GM18868 (cell line): Measurements from ENCODE around the gene VKORC1L1.
"Not testable (repeated sequence)": the region's sequence is repeated elsewhere in the genome, so short reads cannot be mapped to it uniquely, and the experiment has no call there.

Source experiments
- ATAC-seq: cut with Tn5 transposase; IDR thresholded peaks from one replicate; pipeline ENCODE4 v1.9.1; 2021; ENCODE audit warnings: mild to moderate bottlenecking, moderate library complexity; ENCODE audit not compliant: unreplicated experiment

VKORC1L1 gene

DNA sequence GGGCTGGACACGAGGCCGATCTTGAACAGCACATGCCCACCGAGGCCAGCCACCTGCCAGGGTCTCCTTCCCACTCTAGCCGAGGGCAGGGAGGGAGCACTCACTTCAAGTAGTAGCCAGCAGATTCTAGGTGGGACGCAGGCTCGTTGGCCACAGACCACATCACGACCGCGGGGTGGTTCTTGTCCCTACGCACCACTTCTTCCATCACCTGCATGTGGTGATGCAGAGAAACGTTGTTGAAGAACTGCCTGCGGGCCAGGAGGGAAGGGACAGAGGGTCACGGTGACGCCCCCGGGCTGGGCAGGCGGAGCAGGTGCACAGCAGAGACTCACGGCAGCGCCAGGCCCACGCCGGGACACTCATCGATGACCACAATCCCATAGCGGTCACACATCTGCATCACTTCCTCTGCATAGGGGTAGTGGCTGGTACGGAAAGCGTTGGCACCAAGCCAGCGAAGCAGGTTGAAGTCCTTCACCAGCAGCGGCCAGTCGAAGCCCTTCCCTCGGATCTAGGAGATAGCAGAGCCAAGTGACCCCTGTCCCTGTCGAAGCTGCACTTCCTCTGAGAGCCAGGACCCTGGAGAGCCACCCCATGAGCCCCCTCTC is 101.4 kb downstream of the VKORC1L1 start:
- no peak for ATAC-seq

DNA sequence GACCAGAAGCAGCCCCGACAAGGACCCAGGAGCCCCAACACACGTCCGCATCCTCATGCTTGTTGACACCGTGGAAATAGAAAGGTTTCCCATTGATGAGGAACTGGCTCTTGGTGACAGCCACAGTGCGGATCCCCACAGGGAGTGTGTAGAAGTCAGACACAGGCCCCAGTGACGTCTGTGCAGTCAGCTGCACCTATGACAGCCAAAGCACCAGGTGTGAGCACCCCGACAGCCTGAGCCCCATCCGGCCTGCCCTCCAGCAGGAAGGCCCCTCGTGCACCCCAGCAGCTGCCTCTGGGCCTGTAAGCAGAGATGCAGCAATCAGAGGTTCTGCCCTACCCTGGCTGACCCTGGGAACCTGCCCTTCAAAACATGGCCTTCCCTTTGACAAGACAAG is 102.0 kb downstream of the VKORC1L1 start:
- no peak for ATAC-seq

DNA sequence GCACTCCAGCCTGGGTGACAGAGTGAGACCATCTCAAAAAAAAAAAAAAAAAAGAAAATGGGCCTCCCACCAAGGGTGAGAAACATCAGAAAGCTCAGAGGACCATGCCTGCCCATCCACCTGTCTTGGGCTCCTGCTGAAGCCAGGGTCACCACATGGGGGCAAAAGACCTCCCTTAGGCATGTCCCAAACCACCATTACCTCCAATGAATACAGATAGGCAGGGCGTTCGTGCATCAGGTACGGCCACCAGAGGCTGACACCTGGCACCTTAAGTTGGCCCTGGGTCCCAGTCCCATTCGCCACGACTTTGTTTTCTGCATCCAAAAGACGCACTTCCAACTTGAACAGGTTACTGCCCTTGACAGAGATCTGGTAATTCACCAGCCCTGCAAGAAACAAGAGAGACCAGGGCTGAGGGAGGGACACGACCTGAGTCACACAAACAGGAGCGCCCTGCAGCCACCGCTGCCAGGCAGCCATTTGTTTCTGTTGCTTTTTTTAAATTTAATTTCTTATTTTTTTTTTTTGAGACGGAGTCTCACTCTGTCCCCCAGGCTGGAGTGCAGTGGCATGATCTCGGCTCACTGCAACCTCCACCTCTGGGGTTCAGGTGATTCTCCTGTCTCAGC is 103.1 kb downstream of the VKORC1L1 start:
- ATAC-seq: no peak

DNA sequence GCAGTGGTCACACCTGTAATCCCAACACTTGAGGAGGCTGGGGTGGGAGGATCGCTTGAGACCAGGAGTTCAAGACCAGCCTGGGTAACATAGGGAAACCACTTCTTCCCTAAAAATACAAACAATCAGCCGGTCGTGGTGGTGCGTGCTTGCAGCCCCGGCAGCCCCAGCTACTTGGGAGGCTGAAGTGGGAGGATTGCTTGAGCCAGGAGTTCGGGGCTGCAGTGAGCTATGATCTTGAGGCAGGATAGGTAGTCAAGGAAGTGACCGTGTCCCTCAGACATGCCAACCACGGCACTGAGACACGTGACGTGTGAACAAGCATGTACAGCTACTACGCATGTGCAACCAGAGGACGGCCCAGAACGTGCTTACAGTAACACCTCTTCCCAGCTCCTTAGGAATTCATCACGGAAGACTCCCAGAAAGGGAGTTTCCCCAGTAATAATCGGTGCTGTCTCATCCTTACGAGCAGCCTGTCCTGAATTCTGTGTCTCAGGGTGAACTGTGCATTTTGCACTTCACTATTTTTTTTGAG is 103.9 kb downstream of the VKORC1L1 start:
- no peak for ATAC-seq

DNA sequence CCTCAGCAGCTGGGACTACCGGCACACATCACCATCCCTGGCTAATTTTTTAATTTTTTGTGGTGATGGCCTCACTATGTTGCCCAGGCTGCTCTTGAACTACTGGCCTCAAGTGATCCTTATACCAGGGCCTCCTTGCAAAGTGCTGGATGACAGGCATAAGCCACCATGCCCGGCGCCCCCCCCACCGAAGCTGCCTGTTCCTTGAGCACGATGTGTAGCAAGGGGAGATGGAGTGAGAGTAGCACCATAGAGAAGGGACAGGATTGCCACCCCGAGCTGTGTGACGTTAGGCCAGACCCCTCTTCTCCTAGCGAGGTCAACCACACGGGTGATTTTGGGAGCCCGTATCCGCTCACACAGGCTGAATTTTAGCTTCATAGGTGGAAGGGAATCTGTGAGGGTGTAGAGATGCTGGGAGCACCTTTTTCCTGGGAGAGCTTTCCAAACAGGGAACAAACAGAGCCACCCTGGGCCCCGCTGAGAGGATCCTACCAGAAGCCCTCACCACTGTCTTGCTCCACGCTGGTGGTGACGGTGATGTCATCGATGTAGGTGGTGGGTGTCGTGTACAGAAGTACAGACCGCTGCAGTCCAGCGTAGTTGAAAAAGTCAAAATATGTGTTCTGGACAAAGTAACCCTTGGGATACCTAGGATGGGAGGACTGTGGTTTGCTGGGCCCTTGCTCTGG is 106.2 kb downstream of the VKORC1L1 start:
- ATAC-seq: no peak

DNA sequence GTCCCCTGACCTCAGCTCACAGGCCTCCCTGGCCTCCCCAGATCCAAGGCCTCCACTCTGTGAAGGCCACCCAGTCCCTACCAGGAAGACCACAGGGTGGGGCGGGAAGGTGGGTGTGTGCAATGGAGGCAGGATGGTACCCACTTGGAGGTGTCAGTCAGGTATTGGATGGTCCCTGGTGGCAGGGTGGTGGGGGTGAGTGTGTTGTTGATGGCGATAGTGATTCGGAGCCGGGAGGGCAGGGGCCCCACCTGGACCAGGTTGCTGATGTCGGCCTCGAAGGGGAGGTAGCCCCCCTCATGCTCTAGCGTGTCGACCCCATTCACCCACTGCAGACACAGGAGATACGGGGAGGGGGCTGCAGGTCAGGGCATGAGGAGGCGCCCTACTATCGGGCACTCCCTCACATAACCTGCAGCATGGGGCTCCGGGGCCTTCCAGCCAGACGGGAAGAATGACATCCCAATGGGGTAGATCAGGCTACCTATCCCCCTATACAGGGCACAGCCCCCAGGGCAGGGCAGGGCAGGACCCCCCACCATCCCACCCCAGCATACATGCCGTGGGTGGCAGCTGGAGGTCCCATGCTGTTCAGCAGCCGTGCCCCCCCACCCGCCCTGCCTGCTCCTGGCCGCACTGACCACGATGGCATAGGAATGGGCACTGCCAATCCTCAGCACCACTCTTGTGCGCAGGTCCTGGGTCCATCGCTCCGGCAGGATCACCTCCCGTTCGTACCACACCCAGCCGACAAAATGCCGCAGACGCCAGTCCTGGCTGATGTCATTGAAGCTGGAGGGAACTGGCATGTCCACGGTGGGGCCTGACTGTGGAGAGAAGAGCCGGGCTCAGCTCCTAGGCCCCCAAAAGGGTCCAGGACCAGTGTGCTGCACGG is 107.0 kb downstream of the VKORC1L1 start:
- ATAC-seq: no peak

DNA sequence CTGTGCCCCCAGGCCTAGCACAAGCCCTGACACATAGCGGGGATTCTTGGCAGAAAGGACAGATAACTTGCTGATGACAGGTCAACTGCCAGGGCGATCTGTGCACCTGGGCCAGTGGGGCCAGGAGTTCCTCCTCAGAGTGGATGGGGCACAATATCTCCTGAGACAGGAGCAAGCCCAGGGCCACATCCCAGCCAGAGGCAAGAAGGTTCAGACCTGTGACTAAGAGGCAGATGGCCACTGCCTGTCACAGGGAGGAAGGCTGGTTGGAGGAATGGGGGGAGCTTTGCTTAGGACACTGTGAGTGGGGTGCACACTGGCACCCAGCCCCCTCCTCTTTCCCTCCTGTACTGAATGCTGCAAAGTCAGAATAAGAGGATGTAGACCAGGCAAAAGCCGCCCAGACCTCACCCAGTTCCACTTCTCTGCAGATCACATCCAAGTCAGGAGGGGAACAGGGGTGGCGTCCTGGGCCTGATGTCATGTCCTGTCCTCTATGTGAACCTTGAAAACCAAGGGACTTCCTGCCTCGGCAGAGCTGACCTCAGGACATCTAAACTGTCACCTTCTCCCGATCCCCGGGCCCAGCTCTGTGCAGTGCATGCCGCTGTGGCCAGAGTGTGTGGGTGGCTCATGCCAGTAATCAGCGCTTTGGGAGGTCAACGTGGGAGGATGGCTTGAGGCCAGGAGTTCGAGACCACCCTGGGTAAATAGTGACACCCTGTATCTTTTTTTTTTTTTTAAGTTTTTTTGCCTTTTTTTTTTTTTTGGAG is 107.8 kb downstream of the VKORC1L1 start:
- ATAC-seq: peak; percentile 62

DNA sequence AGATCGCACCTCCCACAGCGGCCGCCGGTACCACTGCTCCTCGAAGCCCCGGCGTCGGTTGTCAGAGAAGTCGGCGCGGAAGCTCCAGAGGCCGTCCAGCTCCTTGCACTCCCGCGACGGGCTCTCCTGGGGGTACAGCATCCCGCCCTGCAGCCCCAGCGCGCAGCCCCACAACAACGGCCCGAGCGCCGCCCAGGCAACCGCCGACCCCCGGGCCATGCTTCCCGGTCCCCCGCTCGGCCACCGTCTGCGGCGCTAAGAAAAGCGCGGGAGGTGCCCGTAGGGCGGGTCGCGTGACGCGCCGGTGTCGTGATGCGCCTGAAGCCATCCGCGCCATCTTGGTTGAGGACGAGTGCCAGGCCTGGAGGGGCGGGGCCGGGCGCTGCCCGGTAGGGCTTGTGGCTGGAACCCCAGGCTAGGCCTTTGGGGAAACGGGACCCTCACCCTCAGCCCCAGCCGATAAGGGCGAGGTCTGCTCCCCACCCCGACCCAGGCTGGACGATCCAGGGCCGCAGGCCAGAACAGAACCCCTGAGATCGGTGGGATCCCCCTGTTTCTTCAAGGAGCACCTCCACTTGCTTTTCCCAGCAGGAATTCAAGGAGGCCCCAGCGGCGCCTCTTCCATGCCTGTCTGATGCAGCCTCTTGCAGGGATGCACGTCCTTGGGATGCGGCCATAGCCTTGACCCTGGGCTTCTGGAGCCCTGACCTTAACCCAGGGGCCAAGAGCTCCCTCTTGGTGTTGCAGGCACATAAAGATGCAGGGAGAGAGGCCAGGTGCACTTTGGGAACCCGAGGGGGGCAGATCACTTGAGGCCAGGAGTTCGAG is 109.3 kb downstream of the VKORC1L1 start, which contains the start of gene GUSB:
Gene GUSB (minus strand): TSS at position 249 of the 828 bp plus-strand sequence. CDS start 30 bp downstream, at position 219.
- peak; percentile 89 for ATAC-seq

DNA sequence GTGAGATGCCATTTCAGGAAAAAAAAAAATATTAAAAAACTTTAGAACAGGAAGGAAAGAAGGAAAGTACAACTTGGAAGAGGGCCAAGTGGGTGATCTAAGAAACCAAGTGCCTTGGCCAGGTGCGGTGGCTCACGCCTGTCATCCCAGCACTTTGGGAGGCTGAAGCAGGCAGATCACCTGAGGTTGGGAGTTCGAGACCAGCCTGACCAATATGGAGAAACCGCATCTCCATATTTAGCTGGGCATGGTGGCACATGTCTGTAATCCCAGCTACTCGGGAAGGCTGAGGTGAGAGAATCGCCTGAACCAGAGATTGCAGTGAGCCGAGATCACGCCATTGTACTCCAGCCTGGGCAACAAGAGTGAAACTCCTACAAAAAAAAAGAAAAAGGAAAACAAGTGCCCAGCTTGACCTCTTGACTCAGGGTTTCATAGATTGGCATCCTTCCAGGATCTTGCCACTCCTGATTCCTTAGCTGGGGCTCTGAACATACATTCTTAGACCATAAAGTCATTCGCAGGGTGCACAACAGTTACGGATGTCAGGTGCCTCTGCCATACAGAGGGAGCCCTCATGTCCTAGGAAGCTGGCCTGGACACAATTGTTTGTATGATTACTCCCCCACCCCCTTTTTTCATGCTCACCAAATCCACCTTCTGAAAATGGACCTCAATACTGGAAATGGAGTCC is 111.2 kb downstream of the VKORC1L1 start:
- no peak for ATAC-seq

DNA sequence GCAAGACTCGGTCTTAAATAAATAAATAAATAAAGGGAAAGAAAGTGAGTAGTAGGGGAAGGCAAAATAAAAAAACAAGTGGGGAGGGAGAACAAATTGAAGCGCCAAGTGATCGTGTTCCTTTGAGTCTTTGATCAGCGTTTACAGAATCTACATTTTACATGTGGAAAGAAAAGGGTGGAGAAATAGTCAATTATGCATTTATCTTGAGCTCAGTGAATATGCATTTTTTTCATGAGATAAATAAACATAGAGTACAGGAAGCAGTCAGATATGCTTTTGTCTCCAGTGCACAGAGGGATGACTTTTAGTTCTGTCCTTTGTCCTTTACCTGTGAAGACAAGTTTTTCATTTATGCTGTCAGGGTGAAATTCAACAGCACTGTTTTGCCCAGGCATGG is 115.2 kb downstream of the VKORC1L1 start:
- ATAC-seq: no peak

DNA sequence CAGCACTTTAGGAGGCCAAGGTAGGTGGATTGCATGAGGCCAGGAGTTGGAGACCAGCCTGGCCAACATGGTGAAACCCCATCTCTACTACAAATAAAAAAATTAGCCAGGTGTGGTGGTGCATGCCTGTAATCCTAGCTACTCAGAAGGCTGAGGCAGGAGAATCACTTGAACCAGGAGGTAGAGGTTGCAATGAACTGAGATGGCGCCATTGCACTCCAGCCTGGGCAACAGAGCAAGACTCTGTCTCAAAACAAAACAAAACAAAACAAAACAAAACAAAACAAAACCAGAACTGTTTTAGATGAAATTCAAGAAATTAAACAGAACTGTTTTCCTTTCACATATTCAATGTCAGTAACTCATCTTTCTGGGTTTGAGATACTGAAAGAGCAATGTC is 115.6 kb downstream of the VKORC1L1 start:
- not testable (repeated sequence) for ATAC-seq

DNA sequence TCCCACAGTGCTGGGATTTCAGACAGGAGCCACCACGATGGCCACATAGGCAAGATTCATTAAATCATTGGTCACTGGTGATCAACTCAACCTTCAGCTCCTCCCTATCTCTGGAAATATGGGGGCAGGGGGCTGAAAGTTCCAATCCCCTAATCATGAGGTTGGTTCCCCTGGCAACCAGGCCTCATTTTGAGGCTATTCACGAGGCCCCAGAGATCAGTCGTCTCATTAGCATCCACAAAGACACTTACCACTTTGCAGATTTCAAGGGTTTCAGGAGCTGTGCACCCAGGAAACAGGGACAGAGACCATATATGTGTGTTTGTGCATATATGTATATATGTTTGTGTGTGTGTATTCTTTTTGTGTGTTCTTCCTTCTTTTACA is 116.8 kb downstream of the VKORC1L1 start:
- ATAC-seq: no peak

DNA sequence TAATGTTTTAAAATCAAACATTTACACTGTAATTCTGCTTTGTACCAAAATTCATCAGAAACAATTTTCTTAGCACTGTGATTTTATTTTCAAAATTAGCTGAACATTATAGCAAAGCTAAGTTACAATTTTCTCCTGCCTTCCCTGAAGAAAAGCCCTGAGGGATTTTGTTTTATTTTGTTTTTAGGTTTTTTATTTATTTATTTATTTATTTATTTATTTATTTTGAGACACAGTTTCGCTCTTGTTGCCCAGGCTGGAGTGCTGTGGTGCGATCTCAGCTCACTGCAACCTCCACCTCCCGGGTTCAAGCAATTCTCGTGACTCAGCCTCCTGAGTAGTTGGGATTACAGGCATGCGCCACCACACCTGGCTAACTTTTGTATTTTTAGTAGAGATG is 119.0 kb downstream of the VKORC1L1 start:
- ATAC-seq: not testable (repeated sequence)

DNA sequence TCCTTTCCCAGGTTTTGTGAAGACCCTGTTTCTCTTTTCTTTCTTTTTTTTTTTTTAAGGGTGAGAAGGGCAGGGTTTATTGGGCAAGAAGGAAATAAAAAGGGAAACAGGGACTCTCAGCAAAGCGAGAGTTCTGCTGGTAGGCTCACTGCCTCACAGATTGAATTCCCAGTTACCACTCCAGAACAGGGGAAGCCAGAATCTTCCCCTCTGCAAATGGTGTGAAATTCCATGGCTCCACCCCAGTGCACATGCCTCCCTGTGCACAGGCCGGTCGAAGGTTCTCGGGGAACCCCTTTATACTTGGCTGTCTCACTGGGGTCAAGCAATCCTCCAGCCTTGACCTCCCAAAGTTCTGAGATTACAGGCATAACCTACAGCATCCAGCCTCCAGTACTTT is 119.7 kb downstream of the VKORC1L1 start:
- no peak for ATAC-seq

DNA sequence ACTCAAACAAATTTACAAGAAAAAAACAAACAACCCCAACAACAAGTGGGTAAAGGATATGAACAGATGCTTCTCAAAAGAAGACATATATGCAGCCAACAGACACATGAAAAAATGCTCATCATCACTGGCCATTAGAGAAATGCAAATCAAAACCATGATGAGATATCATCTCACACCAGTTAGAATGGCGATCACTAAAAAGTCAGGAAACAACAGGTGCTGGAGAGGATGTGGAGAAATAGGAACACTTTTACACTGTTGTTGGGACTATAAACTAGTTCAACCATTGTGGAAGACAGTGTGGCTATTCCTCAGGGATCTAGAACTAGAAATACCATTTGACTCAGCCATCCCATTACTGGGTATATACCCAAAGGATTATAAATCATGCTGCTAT is 122.1 kb downstream of the VKORC1L1 start:
- not testable (repeated sequence) for ATAC-seq

DNA sequence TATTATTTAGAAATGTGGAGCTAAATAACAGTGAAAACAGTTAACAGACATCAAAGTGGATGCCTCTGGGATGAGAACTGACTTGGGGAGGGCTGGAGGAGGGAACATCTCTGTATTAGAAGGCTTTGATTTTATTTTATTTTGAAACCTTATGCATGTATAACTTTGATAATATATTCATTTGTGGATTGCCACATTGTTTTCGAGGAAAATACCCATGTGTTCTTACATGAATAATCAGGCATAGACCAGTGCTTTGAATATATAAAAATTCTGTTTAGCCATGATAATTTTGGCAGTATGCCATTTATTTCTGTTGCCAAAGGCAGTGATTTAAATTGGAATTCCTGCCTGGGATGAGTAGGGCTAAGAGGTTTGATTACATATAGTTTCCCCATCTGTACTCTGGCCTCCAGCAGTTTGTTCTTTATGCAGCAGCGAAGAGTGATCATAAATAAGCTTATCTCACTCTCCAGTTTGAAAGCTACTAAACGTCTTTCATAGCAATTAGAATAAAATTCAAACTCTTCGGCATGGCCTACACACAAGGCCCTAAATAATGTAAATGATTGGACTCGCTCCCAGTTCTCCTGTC is 128.0 kb downstream of the VKORC1L1 start:
- not testable (repeated sequence) for ATAC-seq

DNA sequence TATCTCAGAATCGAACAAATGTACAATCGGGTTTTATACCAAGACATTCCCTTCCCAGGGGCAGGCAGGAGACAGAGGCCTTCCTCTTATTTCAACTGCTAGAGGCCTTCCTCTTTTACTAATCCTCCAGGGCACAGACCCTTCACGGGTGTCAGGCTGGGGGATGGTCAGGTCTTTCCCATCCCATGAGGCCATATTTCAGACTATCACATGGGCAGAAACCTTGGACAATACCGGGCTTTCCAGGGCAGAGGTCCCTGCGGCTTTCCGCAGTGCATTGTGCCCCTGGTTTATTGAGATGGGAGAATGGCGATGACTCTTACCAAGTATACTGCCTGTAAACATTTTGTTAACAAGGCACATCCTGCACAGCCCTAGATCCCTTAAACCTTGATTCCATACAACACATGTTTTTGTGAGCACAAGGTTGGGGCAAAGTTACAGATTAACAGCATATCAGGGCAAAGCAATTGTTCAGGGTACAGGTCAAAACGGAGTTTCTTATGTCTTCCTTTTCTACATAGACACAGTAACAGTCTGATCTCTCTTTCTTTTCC is 132.3 kb downstream of the VKORC1L1 start:
- ATAC-seq: not testable (repeated sequence)

DNA sequence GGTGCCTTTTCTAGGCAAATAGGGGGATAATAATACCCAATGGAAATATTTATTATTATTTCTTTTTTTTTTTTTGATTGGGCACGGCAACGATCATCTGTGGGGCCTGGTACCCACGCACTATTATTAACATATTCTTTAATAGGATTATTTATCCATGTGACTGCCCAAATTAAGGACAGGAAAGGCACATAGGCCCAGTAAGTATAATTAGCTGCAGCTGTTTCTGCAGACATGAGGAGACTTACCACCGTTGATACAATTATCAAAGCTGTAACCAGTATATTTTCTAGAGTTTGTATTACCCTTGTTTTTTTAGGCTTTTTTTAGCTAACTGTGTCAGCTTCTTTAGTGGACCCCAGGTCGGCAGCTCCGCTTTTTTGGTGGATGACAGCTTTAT is 134.4 kb downstream of the VKORC1L1 start:
- ATAC-seq: no peak
